22Rv1 (cell line): ENCODE data around the gene SLC16A2.
A peak's percentile ranks its signal among the peaks of the same experiment; 100 is the strongest.

Experiments
- CTCF ChIP-seq: fragments of 450-650 bp; IDR thresholded peaks from 2 replicates; pipeline ENCODE4 v1.5.1; 2017; ENCODE audit warnings: mild to moderate bottlenecking
- ZFX ChIP-seq: fragments of 450-650 bp; IDR thresholded peaks from 2 replicates; pipeline ENCODE4 v1.6.1; 2017; ENCODE audit warnings: antibody characterized with exemption, borderline replicate concordance

- peak; percentile 12; the same call in 1 of the 2 replicates for TF ChIP-seq CTCF
- no peak for TF ChIP-seq ZFX
Observed at GRCh38 chrX:74536152-74536831, 115.0 kb downstream of the SLC16A2 start.
